ENCODE data around the gene ZFP36L1.

- no peak for TF ChIP-seq POLR2AphosphoS5 (IDR thresholded peaks at IDR 0.05; ENCODE audit: low read depth, low read length)
- no peak for TF ChIP-seq TAF1 (IDR thresholded peaks at IDR 0.05; ENCODE audit: borderline replicate concordance, low read depth, low read length)
Measured at GRCh38 chr14:68755016-68755353, 37.9 kb downstream of the ZFP36L1 start.

Measured in GM12892 (cell line).